Activated CD8-positive, alpha-beta T cell treated with anti-CD3 and anti-CD28 coated beads for 36 hours (primary cell): ENCODE measurements around the gene SORL1. TPM values are rescaled to one million over a fixed set of nuclear protein-coding genes. Genes with fewer than 3 reads are reported as not detected.

Experiments
- ATAC-seq: fragments of 200-7000 bp; cut with Tn5 transposase; one replicate; pipeline ENCODE4 v1.10.0; 2021; ENCODE audit warnings: mild to moderate bottlenecking, moderate library complexity
- CTCF ChIA-PET: fragments of 350-600 bp; sonication (Branson Sonifier 250); formaldehyde crosslinking; loops from one replicate; lab custom pipeline; 2021; ENCODE audit warnings: antibody characterized with exemption; lab: Charles Lee
- POLR2A ChIA-PET: fragments of 350-600 bp; sonication (Branson Sonifier 250); formaldehyde crosslinking; loops from one replicate; lab custom pipeline; 2021; ENCODE audit warnings: antibody characterized with exemption; lab: Charles Lee
- DNase-seq: peaks from one replicate; pipeline ENCODE4 v3.0.0-alpha.2; 2020
- H3K27ac Mint-ChIP-seq: one replicate; pipeline ENCODE4 v1.8.0; 2021; ENCODE audit warnings: mild to moderate bottlenecking, mixed read lengths
- H3K27me3 Mint-ChIP-seq: one replicate; pipeline ENCODE4 v1.8.0; 2021; ENCODE audit warnings: mixed read lengths
- H3K36me3 Mint-ChIP-seq: one replicate; pipeline ENCODE4 v1.8.0; 2021; ENCODE audit warnings: low read depth, mixed read lengths
- H3K4me1 Mint-ChIP-seq: one replicate; pipeline ENCODE4 v1.8.0; 2021; ENCODE audit warnings: low read depth, mixed read lengths
- H3K4me3 Mint-ChIP-seq: one replicate; pipeline ENCODE4 v1.8.0; 2021; ENCODE audit warnings: mild to moderate bottlenecking, moderate library complexity, mixed read lengths
- H3K9me3 Mint-ChIP-seq: one replicate; pipeline ENCODE4 v1.8.0; 2021; ENCODE audit warnings: mixed read lengths
- CTCF ChIP-seq: fragments of 200-600 bp; IDR thresholded peaks from one replicate; pipeline ENCODE4 v1.8.0; 2022; ENCODE audit warnings: antibody characterized with exemption, mild to moderate bottlenecking
- intact Hi-C: fragments of 100-400 bp; cut with micrococcal nuclease; formaldehyde crosslinking; loops from one replicate; pipeline ENCODE4 v1.10.0; 2022
- total RNA-seq, 2 experiments: library from RNA; stranded (reverse); gene quantifications; one replicate each; pipeline ENCODE4 v1.2.3, GENCODE V29; 2021

SORL1 gene
- total RNA-seq, 2 experiments from 2014 or later, result 61.1 to 64.6 TPM

DNA sequence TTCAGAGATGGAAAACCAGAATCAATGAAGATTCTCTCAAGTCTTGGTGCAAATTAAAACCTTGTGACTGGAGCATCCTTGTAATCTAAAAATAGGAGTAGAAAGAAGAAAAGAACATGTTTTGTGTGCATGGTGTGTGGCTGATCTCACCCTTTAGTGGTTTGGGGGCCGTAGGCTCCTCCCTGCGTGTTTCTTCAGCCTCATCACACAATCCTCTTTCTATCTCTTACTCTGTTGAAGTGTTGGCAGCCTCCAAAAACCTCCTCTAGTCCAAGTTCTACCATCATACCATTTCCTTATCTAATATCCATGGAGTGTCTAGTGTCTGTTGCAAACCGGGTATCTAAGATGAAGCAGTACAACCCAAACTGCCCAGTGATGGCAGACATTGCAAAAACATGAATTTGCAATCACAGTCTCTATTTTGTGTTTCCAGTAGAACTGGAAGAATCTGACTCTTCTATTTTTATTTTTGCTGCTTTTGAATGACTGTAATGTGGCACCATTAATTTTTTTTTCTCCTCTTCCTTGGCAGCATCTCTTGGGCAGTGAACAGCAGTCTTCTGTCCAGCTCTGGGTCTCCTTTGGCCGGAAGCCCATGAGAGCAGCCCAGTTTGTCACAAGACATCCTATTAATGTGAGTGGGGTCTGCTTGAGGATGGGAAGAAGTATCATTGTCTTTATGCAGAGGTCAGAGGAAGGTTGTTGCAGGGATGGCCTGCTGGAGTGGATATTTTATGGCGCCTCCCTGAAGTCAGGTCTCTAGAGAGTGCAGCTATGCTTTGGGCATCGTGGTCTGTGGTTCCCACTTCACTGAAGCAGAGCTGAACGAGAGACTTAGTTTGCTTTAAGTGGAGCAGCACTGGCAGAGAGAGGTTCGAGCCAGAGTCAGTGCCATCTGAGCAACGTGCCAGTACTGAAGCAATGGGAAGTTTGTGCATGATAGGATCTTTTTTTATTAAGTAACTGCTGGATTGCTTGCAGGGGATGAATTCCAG lies 60.7 kb downstream of the SORL1 start:
- Mint-ChIP-seq H3K27me3 (no peaks in the 10 kb centered on the region), H3K36me3 (peaks cover 74% of the 10 kb centered on the region), H3K4me1 (peaks cover 76% of the 10 kb centered on the region), H3K4me3 (no peak overlapping the region), H3K27ac (peak overlapping the region; percentile 31), H3K9me3 (no peaks in the 10 kb centered on the region)
- DNase-seq, result no peak
- intact Hi-C loops, result no loop called here
- no peak for ATAC-seq
- POLR2A ChIA-PET, result interaction anchor here (0.9 to 1.8 kb wide), 4 partner anchors 9 to 53 kb away, joined by 3 to 4 read pairs (median 4); no protein-coding TSS in a partner anchor
- TF ChIP-seq CTCF, result no peak
- CTCF ChIA-PET, result interaction anchor here (1.0 to 1.4 kb wide), 2 partner anchors 19 to 21 kb away, joined by 3 read pairs; no protein-coding TSS in a partner anchor

GRCh38 chr11:121513807-121514206 lies 61.7 kb downstream of the SORL1 start:
- peaks cover 74% of the 10 kb centered on the region for H3K4me1 Mint-ChIP-seq
- H3K4me3 Mint-ChIP-seq, result no peak overlapping the region
- ChIA-PET POLR2A (interaction anchor here (0.7 to 1.8 kb wide), 6 partner anchors 8 to 61 kb away, joined by 3 to 4 read pairs (median 4); partner anchors contain the start of gene SORL1-AS1), CTCF (interaction anchor here (1.4 kb wide), 1 partner anchor 23 kb away, joined by 3 read pairs; no protein-coding TSS in a partner anchor)
- no peaks in the 10 kb centered on the region for H3K9me3 Mint-ChIP-seq
- no peak for TF ChIP-seq CTCF
- DNase-seq (no peak), ATAC-seq (no peak)
- peaks cover 75% of the 10 kb centered on the region for H3K36me3 Mint-ChIP-seq
- H3K27me3 Mint-ChIP-seq, result no peaks in the 10 kb centered on the region
- H3K27ac Mint-ChIP-seq, result peak overlapping the region; percentile 92
- intact Hi-C loops, result no loop called here

- intact Hi-C loops, result no loop called here
- CTCF ChIA-PET, result interaction anchor here (1.4 kb wide), 1 partner anchor 23 kb away, joined by 3 read pairs; no protein-coding TSS in a partner anchor
- Mint-ChIP-seq H3K4me3 (peak overlapping the region; percentile 39), H3K27ac (peak overlapping the region; percentile 92), H3K36me3 (peaks cover 77% of the 10 kb centered on the region), H3K27me3 (no peaks in the 10 kb centered on the region), H3K4me1 (peaks cover 72% of the 10 kb centered on the region), H3K9me3 (no peaks in the 10 kb centered on the region)
- POLR2A ChIA-PET, result interaction anchor here (0.7 to 1.8 kb wide), 6 partner anchors 8 to 62 kb away, joined by 3 to 4 read pairs (median 4); partner anchors contain the start of gene SORL1-AS1
- DNase-seq (peak; percentile 43), ATAC-seq (peak; percentile 77)
- no peak for TF ChIP-seq CTCF
Observed at GRCh38 chr11:121514432-121515334, 62.6 kb downstream of the SORL1 start.

DNA sequence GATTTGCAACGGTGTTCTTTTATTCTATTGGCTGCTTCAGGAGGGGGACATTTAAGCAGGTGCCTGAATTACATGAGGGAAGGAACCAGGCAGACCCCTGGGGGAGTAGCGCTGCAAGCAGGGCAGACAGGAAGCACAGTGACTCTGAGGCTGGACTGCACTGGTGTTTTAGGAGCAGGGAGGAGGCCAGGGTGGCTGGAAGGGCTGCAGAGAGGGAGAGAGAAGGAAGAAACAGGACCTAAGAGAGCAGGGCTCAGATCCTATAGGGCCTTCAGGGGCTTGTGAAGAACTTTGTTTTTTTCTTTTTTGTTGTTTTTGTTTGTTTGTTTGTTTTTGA lies 63.2 kb downstream of the SORL1 start:
- intact Hi-C loops, result no loop called here
- H3K4me3 Mint-ChIP-seq, result no peak overlapping the region
- H3K27me3 Mint-ChIP-seq, result no peaks in the 10 kb centered on the region
- no peaks in the 10 kb centered on the region for H3K9me3 Mint-ChIP-seq
- no peak for ATAC-seq
- peaks cover 71% of the 10 kb centered on the region for H3K4me1 Mint-ChIP-seq
- H3K36me3 Mint-ChIP-seq, result peaks cover 77% of the 10 kb centered on the region
- DNase-seq, result no peak
- H3K27ac Mint-ChIP-seq, result peak overlapping the region; percentile 92
- CTCF ChIA-PET, result no interaction called here
- POLR2A ChIA-PET, result no interaction called here
- TF ChIP-seq CTCF, result no peak
